Measurements from ENCODE around the gene COPE. TPM values are rescaled to one million over a fixed set of nuclear protein-coding genes. Genes with fewer than 3 reads are reported as not detected.
A peak's percentile ranks its signal among the peaks of the same experiment; 100 is the strongest.

COPE gene
- total RNA-seq, 1 donor, result 179 TPM

DNA sequence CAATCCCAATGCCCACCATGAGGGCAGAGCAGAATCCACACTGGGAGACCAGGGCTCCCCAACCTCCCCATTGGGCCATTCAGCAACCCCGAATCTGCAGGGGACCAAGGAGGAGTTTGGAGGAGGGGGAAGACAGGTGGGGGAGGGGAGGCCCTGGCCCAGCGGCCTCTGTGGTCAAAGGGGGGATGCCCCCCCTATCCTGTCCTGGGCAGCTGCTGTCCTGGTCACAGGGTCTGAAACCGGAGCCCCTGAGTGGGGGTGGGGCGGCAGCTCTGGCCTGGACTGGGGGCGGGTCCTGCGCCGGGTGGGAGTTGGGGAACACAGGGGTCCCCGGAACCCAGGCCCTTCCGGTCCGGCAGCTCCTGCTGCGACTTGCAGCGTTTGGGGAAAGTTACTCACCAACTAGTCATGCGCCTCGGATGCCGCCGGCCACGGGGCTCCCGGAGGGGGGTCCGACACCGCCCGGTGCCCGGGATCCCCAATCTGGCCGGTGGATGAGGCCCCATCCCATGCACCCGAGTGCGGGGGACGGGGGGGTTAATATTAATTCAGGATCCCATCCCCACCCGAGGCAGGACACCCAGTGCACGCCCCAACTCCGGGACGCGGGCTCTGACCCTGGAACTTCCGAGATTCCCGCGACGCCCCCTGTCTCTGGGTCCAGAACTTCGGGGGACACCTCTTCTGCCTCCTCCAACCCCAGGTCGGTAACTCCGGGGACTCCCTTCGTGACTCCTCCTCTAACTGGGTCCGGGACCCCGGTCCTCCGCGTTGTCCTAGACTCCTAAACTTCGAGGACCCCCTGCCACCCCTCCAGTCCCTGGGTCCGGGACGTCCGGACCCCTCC is 21.0 kb upstream of the COPE start:
- Histone ChIP-seq H3K79me2 (ENCODE audit: insufficient read depth, low read length) (peaks cover 35% of the 10 kb centered on the region), H3K4me3 (ENCODE audit: insufficient read depth, low read length) (peak overlapping the region; percentile 88), H2AFZ (ENCODE audit: low read length) (peak overlapping the region; percentile 80), H3K9me3 (ENCODE audit: low read depth, low read length) (no peaks in the 10 kb centered on the region), H3K4me2 (ENCODE audit: insufficient read depth, low read length) (peak overlapping the region; percentile 91), H4K20me1 (ENCODE audit: insufficient read depth, low read length) (peaks cover 4% of the 10 kb centered on the region), H3K27me3 (ENCODE audit: insufficient read depth, low read length) (no peaks in the 10 kb centered on the region), H3K36me3 (ENCODE audit: insufficient read depth, low read length) (peaks cover 19% of the 10 kb centered on the region), H3K4me1 (ENCODE audit: insufficient read depth, low read length) (peaks cover 7% of the 10 kb centered on the region), H3K27ac (ENCODE audit: low read depth, low read length) (peak overlapping the region; percentile 78)
- TF ChIP-seq, protein P1, sequence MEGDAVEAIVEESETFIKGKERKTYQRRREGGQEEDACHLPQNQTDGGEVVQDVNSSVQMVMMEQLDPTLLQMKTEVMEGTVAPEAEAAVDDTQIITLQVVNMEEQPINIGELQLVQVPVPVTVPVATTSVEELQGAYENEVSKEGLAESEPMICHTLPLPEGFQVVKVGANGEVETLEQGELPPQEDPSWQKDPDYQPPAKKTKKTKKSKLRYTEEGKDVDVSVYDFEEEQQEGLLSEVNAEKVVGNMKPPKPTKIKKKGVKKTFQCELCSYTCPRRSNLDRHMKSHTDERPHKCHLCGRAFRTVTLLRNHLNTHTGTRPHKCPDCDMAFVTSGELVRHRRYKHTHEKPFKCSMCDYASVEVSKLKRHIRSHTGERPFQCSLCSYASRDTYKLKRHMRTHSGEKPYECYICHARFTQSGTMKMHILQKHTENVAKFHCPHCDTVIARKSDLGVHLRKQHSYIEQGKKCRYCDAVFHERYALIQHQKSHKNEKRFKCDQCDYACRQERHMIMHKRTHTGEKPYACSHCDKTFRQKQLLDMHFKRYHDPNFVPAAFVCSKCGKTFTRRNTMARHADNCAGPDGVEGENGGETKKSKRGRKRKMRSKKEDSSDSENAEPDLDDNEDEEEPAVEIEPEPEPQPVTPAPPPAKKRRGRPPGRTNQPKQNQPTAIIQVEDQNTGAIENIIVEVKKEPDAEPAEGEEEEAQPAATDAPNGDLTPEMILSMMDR (IDR thresholded peaks at IDR 0.05; ENCODE audit: extremely low read depth, low read depth, low read length), result no peak
- DNase-seq (ENCODE audit: insufficient read length, low spot score, missing footprints), result peak; percentile 99

DNA sequence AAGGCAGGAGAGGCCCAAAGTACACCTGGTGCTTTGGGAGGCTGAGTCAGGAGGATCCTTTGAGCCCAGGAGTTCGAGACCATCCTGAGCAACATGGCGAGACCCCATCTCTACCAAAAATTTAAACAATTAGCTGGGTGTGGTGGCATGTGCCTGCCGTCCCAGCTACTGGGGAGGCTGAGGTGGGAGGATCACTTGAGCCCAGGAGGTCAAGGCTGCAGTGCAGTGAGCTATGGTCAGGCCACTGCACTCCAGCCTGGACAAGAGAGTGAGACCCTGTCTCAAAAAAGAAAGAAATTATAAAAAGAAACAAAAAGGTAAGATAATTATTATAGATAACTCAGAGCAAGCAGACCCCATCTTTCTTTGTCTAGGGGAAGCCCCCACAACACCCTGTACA is 20.0 kb upstream of the COPE start:
- H3K4me2 ChIP-seq (ENCODE audit: insufficient read depth, low read length), result peak overlapping the region; percentile 91
- peaks cover 25% of the 10 kb centered on the region for H3K36me3 ChIP-seq (ENCODE audit: insufficient read depth, low read length)
- no peaks in the 10 kb centered on the region for H3K27me3 ChIP-seq (ENCODE audit: insufficient read depth, low read length)
- H3K27ac ChIP-seq (ENCODE audit: low read depth, low read length), result no peak overlapping the region
- no peaks in the 10 kb centered on the region for H3K9me3 ChIP-seq (ENCODE audit: low read depth, low read length)
- TF ChIP-seq, protein P1 (IDR thresholded peaks at IDR 0.05; ENCODE audit: extremely low read depth, low read depth, low read length), result no peak
- no peak overlapping the region for H3K4me3 ChIP-seq (ENCODE audit: insufficient read depth, low read length)
- peaks cover 7% of the 10 kb centered on the region for H3K4me1 ChIP-seq (ENCODE audit: insufficient read depth, low read length)
- H2AFZ ChIP-seq (ENCODE audit: low read length), result no peak overlapping the region
- H3K79me2 ChIP-seq (ENCODE audit: insufficient read depth, low read length), result peaks cover 35% of the 10 kb centered on the region
- peak; percentile 75 for DNase-seq (ENCODE audit: insufficient read length, low spot score, missing footprints)
- peaks cover 4% of the 10 kb centered on the region for H4K20me1 ChIP-seq (ENCODE audit: insufficient read depth, low read length)

- no peaks in the 10 kb centered on the region for H3K4me1 ChIP-seq (ENCODE audit: insufficient read depth, low read length)
- H3K79me2 ChIP-seq (ENCODE audit: insufficient read depth, low read length), result peaks cover 9% of the 10 kb centered on the region
- no peak overlapping the region for H3K4me2 ChIP-seq (ENCODE audit: insufficient read depth, low read length)
- no peaks in the 10 kb centered on the region for H3K27me3 ChIP-seq (ENCODE audit: insufficient read depth, low read length)
- no peak overlapping the region for H3K4me3 ChIP-seq (ENCODE audit: insufficient read depth, low read length)
- no peaks in the 10 kb centered on the region for H3K9me3 ChIP-seq (ENCODE audit: low read depth, low read length)
- H4K20me1 ChIP-seq (ENCODE audit: insufficient read depth, low read length), result peaks cover 18% of the 10 kb centered on the region
- peak; percentile 18 for DNase-seq (ENCODE audit: insufficient read length, low spot score, missing footprints)
- no peak overlapping the region for H2AFZ ChIP-seq (ENCODE audit: low read length)
- no peak overlapping the region for H3K27ac ChIP-seq (ENCODE audit: low read depth, low read length)
- H3K36me3 ChIP-seq (ENCODE audit: insufficient read depth, low read length), result peaks cover 59% of the 10 kb centered on the region
- TF ChIP-seq, protein P1 (IDR thresholded peaks at IDR 0.05; ENCODE audit: extremely low read depth, low read depth, low read length), result no peak
Observed at GRCh38 chr19:18933297-18933696, 14.1 kb upstream of the COPE start.

- no peak overlapping the region for H3K27ac ChIP-seq (ENCODE audit: low read depth, low read length)
- H4K20me1 ChIP-seq (ENCODE audit: insufficient read depth, low read length), result peaks cover 15% of the 10 kb centered on the region
- TF ChIP-seq, protein P1 (IDR thresholded peaks at IDR 0.05; ENCODE audit: extremely low read depth, low read depth, low read length), result no peak
- no peak overlapping the region for H3K4me3 ChIP-seq (ENCODE audit: insufficient read depth, low read length)
- H3K4me1 ChIP-seq (ENCODE audit: insufficient read depth, low read length), result no peaks in the 10 kb centered on the region
- no peaks in the 10 kb centered on the region for H3K9me3 ChIP-seq (ENCODE audit: low read depth, low read length)
- DNase-seq (ENCODE audit: insufficient read length, low spot score, missing footprints), result peak; percentile 98
- peaks cover 60% of the 10 kb centered on the region for H3K36me3 ChIP-seq (ENCODE audit: insufficient read depth, low read length)
- peaks cover 3% of the 10 kb centered on the region for H3K79me2 ChIP-seq (ENCODE audit: insufficient read depth, low read length)
- H2AFZ ChIP-seq (ENCODE audit: low read length), result no peak overlapping the region
- H3K4me2 ChIP-seq (ENCODE audit: insufficient read depth, low read length), result no peak overlapping the region
- H3K27me3 ChIP-seq (ENCODE audit: insufficient read depth, low read length), result no peaks in the 10 kb centered on the region
Observed at GRCh38 chr19:18932216-18932841, 13.1 kb upstream of the COPE start.

Data from osteoblast (primary cell).